ENCODE data around the gene MAP1B.

The MAP1B gene

DNA sequence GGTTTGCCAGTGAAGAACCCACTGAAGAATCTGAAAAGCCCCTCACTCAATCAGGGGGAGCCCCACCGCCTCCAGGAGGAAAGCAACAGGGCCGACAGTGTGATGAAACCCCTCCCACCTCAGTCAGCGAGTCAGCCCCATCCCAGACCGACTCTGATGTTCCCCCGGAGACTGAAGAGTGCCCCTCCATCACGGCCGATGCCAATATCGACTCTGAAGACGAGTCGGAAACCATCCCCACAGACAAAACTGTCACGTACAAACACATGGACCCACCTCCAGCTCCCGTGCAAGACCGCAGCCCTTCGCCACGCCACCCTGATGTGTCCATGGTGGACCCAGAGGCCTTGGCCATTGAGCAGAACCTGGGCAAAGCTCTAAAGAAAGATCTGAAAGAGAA is 92.4 kb downstream of the MAP1B start:
- DNase-seq: no peak

GRCh38 chr5:72202331-72202825 is 95.1 kb downstream of the MAP1B start:
- DNase-seq: no peak

- no peak for DNase-seq
Measured at GRCh38 chr5:72203251-72203845, 96.1 kb downstream of the MAP1B start.

- DNase-seq: no peak
Measured at GRCh38 chr5:72204946-72205345, 97.7 kb downstream of the MAP1B start.

DNA sequence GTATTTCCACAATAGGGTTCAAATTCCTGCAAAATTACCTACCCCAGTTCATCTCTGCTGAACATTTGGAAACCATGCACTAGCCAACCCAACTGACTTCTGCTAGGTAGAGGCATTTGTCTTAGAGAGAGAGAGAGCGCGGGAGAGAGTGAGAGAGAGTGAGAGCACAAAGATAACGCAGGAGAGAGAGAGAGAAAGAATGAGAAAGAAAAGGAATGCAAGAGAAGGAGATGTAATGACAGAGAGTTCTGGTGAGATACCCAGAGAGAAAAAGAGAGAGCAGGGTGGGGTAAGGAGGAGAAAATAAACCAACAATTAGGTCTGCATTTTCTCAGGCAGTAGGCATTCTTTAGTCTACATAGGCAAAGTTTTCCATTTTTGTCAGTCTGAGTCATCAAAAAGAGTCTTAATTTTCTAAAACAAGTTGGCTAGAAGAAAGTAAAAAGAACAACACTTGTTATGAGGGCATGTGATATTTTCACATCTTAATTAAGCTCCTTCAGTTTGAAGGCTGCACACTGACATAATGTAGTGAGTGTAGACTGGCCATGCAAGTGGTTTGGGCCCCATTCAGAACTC is 98.2 kb downstream of the MAP1B start:
- no peak for DNase-seq

- no peak for DNase-seq
Measured at GRCh38 chr5:72206160-72206559, 98.9 kb downstream of the MAP1B start.

DNA sequence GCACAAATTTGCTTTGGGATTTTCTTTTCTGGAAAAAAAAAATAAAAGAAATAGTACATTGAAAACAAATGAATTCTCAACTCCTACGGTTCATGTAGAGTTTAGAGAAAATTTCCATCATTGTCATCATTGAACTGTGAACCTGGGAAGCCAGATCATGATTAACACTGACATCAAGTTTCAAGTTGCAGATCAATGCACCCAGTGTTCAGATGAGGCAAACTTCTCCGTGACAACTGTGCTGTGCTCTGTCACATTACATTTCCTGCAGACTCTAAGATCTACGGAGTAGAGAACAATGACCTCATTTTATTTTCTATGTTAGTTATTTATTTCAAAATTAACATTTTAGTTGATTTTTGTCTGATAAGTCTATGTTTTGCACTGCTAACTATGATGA is 99.7 kb downstream of the MAP1B start:
- DNase-seq: no peak

DNA sequence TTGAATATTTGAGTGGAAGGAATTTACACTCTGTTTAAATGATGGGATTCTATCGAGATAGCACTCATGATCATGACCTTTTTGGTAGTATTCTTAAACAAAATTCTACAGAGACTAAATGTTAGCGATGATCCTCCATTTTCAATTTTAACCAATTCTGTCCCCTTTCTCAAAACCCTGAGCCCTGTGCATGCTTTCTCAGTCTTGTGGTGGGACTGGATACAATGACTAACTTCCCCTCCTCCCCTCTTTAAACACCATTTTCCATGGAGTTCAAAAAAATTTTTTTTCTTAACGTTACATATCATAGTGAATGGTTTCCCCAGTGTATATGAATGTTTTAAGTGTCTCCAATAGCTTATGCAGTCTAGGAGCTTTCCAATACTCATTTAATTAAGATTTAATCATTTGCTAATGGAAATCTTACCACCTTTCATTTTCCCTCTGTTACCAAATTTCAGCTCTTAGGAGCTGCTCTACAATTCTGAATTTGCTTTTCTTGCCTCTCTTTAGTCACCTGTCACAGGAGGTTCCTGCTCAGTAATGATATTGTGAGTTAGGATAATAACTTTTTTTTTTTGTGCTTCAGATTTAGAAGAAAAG is 101.2 kb downstream of the MAP1B start:
- DNase-seq: no peak

- no peak for DNase-seq
Measured at GRCh38 chr5:72209147-72210115, 102.2 kb downstream of the MAP1B start.

GRCh38 chr5:72210888-72211678 is 103.8 kb downstream of the MAP1B start:
- no peak for DNase-seq

- DNase-seq: no peak
Measured at GRCh38 chr5:72212171-72212570, 104.9 kb downstream of the MAP1B start.

- DNase-seq: no peak
Measured at GRCh38 chr5:72213482-72213881, 106.2 kb downstream of the MAP1B start.

- no peak for DNase-seq
Measured at GRCh38 chr5:72214168-72214567, 106.9 kb downstream of the MAP1B start.

DNA sequence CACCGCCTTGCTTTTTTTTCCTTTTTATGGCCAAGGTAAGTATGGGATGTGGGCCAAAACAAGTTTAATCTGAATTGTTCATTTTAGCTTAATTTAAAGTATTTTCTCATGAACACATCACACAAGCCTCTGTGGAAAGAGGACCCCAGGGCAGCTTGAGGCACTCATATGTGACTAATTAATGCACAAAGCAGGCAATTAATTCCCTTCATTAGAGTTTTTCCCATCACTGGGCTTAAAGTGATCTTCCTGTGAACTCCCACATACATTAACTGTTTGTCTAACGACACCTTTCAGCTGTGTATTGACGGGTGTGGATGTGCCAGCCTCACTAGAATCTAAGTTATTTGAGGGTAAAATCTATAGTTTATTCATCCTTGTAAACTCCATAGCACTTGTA is 109.5 kb downstream of the MAP1B start:
- no peak for DNase-seq

DNA sequence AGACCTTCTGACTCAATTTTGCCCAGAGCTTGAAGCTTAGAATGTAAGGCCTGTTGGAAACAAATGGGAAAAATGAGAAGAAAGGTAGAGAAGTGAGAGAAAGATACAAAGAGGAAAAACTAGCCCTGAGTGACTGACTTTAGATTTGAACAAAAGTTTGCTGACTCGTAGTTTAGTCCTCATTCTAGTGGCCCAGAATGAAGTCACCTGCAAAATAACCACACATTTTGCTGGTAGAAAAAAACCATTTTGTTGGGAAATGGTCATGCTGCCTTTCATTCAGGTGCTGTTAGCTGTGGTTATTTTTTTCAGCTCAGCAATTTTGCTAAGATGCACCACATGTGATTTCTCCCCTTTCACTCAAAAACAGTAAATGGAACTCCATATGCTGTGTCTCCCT is 113.8 kb downstream of the MAP1B start:
- no peak for DNase-seq

DNA sequence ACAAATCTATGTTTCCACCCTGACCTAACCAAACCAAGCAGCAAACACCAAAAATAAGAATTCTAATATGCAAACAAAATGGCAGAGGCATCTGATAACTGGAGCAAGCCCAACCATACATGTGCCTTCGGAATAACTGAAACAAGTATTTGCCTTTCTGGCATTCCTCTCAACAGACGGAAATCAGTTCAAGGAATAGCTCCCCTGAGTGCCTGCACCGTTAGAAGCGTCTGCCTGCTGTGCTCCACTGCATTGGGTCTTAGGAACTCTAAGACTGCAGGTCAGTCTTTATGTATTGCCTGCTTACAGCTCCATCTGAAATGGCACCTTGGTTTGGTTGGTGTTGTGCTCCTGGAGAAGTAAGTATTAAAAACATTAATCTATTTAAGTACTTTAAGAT is 114.3 kb downstream of the MAP1B start:
- no peak for DNase-seq

- no peak for DNase-seq
Measured at GRCh38 chr5:72222521-72222920, 115.2 kb downstream of the MAP1B start.

- no peak for DNase-seq
Measured at GRCh38 chr5:72223371-72223770, 116.1 kb downstream of the MAP1B start.

DNA sequence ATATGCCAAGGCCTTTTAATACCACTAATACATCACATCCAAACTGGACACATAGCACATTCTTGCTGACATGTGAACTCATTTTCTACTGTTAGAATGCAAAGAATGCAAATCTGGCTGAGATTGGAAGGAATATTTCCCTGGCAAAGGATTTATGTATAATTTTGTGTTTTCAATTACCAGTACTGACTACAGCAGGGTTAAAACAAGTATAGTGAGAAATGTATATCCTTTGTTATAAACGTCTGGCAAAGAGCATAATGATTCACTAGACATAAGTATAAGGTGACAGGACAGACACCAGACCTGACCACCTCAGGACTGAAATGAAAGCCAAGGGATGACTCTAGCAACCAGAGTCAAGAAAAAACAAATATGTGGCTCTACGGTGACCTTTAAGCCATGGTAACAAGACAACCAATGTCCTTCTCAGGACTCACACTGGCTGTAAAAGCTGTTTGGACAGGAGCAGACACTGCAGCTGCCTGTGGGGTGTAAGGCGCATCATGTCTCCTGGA is 117.7 kb downstream of the MAP1B start:
- no peak for DNase-seq

- DNase-seq: no peak
Measured at GRCh38 chr5:72225741-72226140, 118.5 kb downstream of the MAP1B start.

GRCh38 chr5:72226950-72227349 is 119.7 kb downstream of the MAP1B start:
- no peak for DNase-seq

- DNase-seq: no peak
Measured at GRCh38 chr5:72228960-72229359, 121.7 kb downstream of the MAP1B start.

All from activated CD4-positive, alpha-beta T cell treated with anti-CD3 and anti-CD28 coated beads, Interleukin-2, amount 50 U/mL, for 16 hours (primary cell).